Pancreas (tissue), 10 donors: ENCODE results near the gene ARL13A. TPM values are rescaled to one million over a fixed set of nuclear protein-coding genes. Genes with fewer than 3 reads are reported as not detected.
A peak's percentile ranks its signal among the peaks of the same experiment; 100 is the strongest.

Experiments
- ATAC-seq, 4 donors: fragments of 200-7000 bp; cut with Tn5 transposase; one replicate each; pipeline versions ENCODE4 v1.8.0 to v1.9.1; 2020; ENCODE audit warnings: mild to moderate bottlenecking in 4 of 4, moderate library complexity in 4 of 4
- DNase-seq, 6 donors: peaks; one replicate each; pipeline ENCODE4 v3.0.0-alpha.2; 2020
- FAIRE-seq: peaks from 2 replicates; lab custom pipeline; 2012; peaks lifted over from hg19 to GRCh38; lab: Jason Lieb, UNC
- H3K27ac ChIP-seq, 4 donors: fragments of 200-600 bp; sonication (generic); 1 replicate in 3 of 4; 2 replicates in 1 of 4; pipeline versions ENCODE4 v1.5.0 to v1.8.0; 2020
- H3K27me3 ChIP-seq, 4 donors: fragments of 200-600 bp; one replicate each; pipeline ENCODE4 v1.8.0; 2021
- H3K36me3 ChIP-seq, 3 donors: fragments of 200-600 bp; sonication (generic) in 1 of 3; one replicate each; pipeline versions ENCODE4 v1.5.0 to v1.8.0; 2020 to 2021
- H3K4me1 ChIP-seq, 3 donors: fragments of 200-600 bp; one replicate each; pipeline ENCODE4 v1.8.0; 2021
- H3K4me3 ChIP-seq, 4 donors: fragments of 200-600 bp; sonication (generic) in 2 of 4; one replicate each; pipeline versions ENCODE4 v1.5.0 to v1.8.0; 2020 to 2021
- H3K9me3 ChIP-seq, 4 donors: fragments of 200-600 bp; one replicate each; pipeline ENCODE4 v1.8.0; 2021
- CTCF ChIP-seq, 4 donors: fragments of 200-600 bp; sonication (generic) in 3 of 4; IDR thresholded peaks; one replicate each; pipeline versions ENCODE4 v1.5.0 to v1.8.0; 2021; ENCODE audit warnings: antibody characterized with exemption in 4 of 4
- WGBS, 2 donors: extraction: QIAGEN DNeasy Blood & Tissue Kit; methylation state at CpG; one replicate each; pipeline ENCODE4 v1.1.7; 2013; 5-methylcytosine and 5-hydroxymethylcytosine counted together
- intact Hi-C, 3 donors: fragments of 100-400 bp; cut with DNase I; formaldehyde crosslinking; loops; one replicate each; pipeline versions ENCODE4 v1.11.1 to v1.14.2; 2022
- polyA plus RNA-seq, 2 donors: library from polyadenylated mRNA; stranded (reverse); fragments of 200-250 nt; gene quantifications; one replicate each; pipeline ENCODE4 v1.2.3, GENCODE V29; 2013
- total RNA-seq, 6 donors: library from RNA; stranded (reverse); fragmentation: NEBNext Ultra II Directional in 4 of 6; extraction: Animal tissue kit (Norgen Biotek cat#: 25700) in 4 of 6; gene quantifications; one replicate each; pipeline versions ENCODE4 v1.2.1 to v1.2.4, GENCODE V29; 2021 to 2023
- donor health status: healthy with polysubstance abuse.
- donor health status: DM: no; HTN: no; CAD: no; lungs with moderate emphysema.
- donor health status: DM: no; HTN: no; CAD: no.
- donor health status: control.
- donor health status: control.
- donor health status: Bipolar disorder and iron deficiency.
- donor health status: DM: yes; HTN: yes; CAD: no.
- donor health status: DM: no; HTN: no; CAD: no.
- donor health status: DM: no; HTN: no; CAD: no.
- donor health status: DM: yes; HTN: yes; CAD: no.

The ARL13A gene
- total RNA-seq, result not detected
- not detected for polyA plus RNA-seq

GRCh38 chrX:100969408-100969807 is at the start of gene ARL13A:
ARL13A (plus strand) TSS chrX:100969708; CDS start chrX:100973690, 3,982 bp downstream.
- FAIRE-seq, result no peak
- DNase-seq, result no peak
- no peak within 1 kb of the TSS for H3K4me3 ChIP-seq
- no peaks in the 10 kb centered on the region for H3K27me3 ChIP-seq
- no peaks in the 10 kb centered on the region for H3K36me3 ChIP-seq
- no peaks in the 10 kb centered on the region for H3K4me1 ChIP-seq
- no peak for ATAC-seq
- intact Hi-C loops, result no loop called here
- H3K9me3 ChIP-seq, result no peaks in the 10 kb centered on the region
- no peak for TF ChIP-seq CTCF (IDR thresholded peaks at IDR 0.05)
- WGBS, 2 donors, result 73 to 79% methylated on average over 2 of the region's 2 CpGs
- no peak within 1 kb of the TSS for H3K27ac ChIP-seq

GRCh38 chrX:100924375-100924774 is 45.1 kb upstream of the ARL13A start:
- no peaks in the 10 kb centered on the region for H3K36me3 ChIP-seq
- no peaks in the 10 kb centered on the region for H3K9me3 ChIP-seq
- no peaks in the 10 kb centered on the region for H3K4me1 ChIP-seq
- H3K27me3 ChIP-seq, result peaks cover 0 to 3% (median 0%) of the 10 kb centered on the region in 4 donors
- intact Hi-C loops, result no loop called here
- H3K4me3 ChIP-seq, result no peak overlapping the region
- no peak overlapping the region for H3K27ac ChIP-seq
- ATAC-seq (no peak), FAIRE-seq (no peak), DNase-seq (no peak)
- no peak for TF ChIP-seq CTCF (IDR thresholded peaks at IDR 0.05)
- 55 to 61% methylated on average over 3 of the region's 3 CpGs for WGBS, 2 donors

- TF ChIP-seq CTCF (IDR thresholded peaks at IDR 0.05), result no peak
- intact Hi-C loops, result no loop called here
- 58 to 69% methylated on average over 2 of the region's 2 CpGs for WGBS, 2 donors
- no peaks in the 10 kb centered on the region for H3K9me3 ChIP-seq
- H3K27ac ChIP-seq, result no peak overlapping the region
- H3K27me3 ChIP-seq, result peaks cover 0 to 3% (median 0%) of the 10 kb centered on the region in 4 donors
- no peak for FAIRE-seq
- DNase-seq, result no peak
- ATAC-seq, result no peak
- no peaks in the 10 kb centered on the region for H3K4me1 ChIP-seq
- H3K36me3 ChIP-seq, result no peaks in the 10 kb centered on the region
- no peak overlapping the region for H3K4me3 ChIP-seq
Observed at GRCh38 chrX:100926453-100926852, 43.1 kb upstream of the ARL13A start.

- Histone ChIP-seq H3K4me3 (peak within 1 kb of the TSS in 2 of 4 donors; percentile 24 to 45), H3K36me3 (no peaks in the 10 kb centered on the region), H3K27ac (no peak within 1 kb of the TSS), H3K9me3 (no peaks in the 10 kb centered on the region), H3K27me3 (peaks cover 0 to 3% (median 0%) of the 10 kb centered on the region in 4 donors), H3K4me1 (no peaks in the 10 kb centered on the region)
- intact Hi-C loops, result no loop called here
- 1 to 23% methylated on average over 50 to 51 of the region's 51 CpGs for WGBS, 2 donors
- DNase-seq, result peak; percentile 3 to 72 (median 38)
- ATAC-seq, result peak; percentile 53 to 87 (median 76)
- FAIRE-seq, result no peak
- no peak for TF ChIP-seq CTCF (IDR thresholded peaks at IDR 0.05)
Observed at GRCh38 chrX:100928660-100929613, 40.6 kb upstream of the ARL13A start, which contains the start of gene XKRX. XKRX (minus strand) TSS chrX:100928917; CDS start chrX:100928304, 613 bp downstream.
